CD8-positive, alpha-beta memory T cell (primary cell): ENCODE results near the gene BRSK1. TPM values are rescaled to one million over a fixed set of nuclear protein-coding genes. Genes with fewer than 3 reads are reported as not detected.

Experiments used
- CTCF ChIA-PET: fragments of 350-600 bp; sonication (Branson Sonifier 250); formaldehyde crosslinking; loops from one replicate; lab custom pipeline; 2021; ENCODE audit warnings: antibody characterized with exemption; lab: Charles Lee
- POLR2A ChIA-PET: fragments of 350-600 bp; sonication (Branson Sonifier 250); formaldehyde crosslinking; loops from one replicate; lab custom pipeline; 2021; ENCODE audit warnings: antibody characterized with exemption; lab: Charles Lee
- DNase-seq, 5 donors: peaks; one replicate each; pipeline versions ENCODE4 v3.0.0 to v3.0.0-alpha.2; 2020 to 2022; ENCODE audit warnings: mixed read lengths in 1 of 5
- H3K27ac ChIP-seq: one replicate; pipeline ENCODE4 v1.7.0; 2013; ENCODE audit warnings: low read depth, mild to moderate bottlenecking, low read length, moderate library complexity
- H3K27me3 ChIP-seq: 2 replicates; pipeline ENCODE4 v1.7.0; 2013; ENCODE audit warnings: low read length, mild to moderate bottlenecking; ENCODE audit not compliant: insufficient read depth, poor library complexity, severe bottlenecking
- H3K36me3 ChIP-seq: 2 replicates; pipeline ENCODE4 v1.7.0; 2013; ENCODE audit warnings: mild to moderate bottlenecking, low read length, moderate library complexity; ENCODE audit not compliant: insufficient read depth
- H3K4me1 ChIP-seq: 2 replicates; pipeline ENCODE4 v1.7.0; 2013; ENCODE audit warnings: mild to moderate bottlenecking, low read length, moderate library complexity; ENCODE audit not compliant: insufficient read depth
- H3K4me3 ChIP-seq: 2 replicates; pipeline ENCODE4 v1.7.0; 2013; ENCODE audit warnings: mild to moderate bottlenecking, low read length
- H3K9me3 ChIP-seq: 2 replicates; pipeline ENCODE4 v1.7.0; 2013; ENCODE audit warnings: mild to moderate bottlenecking, low read length
- H3K27ac Mint-ChIP-seq, 8 donors: one replicate each; pipeline ENCODE4 v1.8.0; 2020 to 2021; ENCODE audit warnings: mixed read lengths in 8 of 8, mild to moderate bottlenecking in 6 of 8, inconsistent platforms in 3 of 8, moderate library complexity in 3 of 8
- H3K27me3 Mint-ChIP-seq, 2 donors: one replicate each; pipeline ENCODE4 v1.8.0; 2020 to 2021; ENCODE audit warnings: mixed read lengths in 2 of 2, mild to moderate bottlenecking in 1 of 2, moderate library complexity in 1 of 2
- H3K36me3 Mint-ChIP-seq, 3 donors: one replicate each; pipeline ENCODE4 v1.8.0; 2020 to 2021; ENCODE audit warnings: mixed read lengths in 3 of 3, inconsistent platforms in 1 of 3, mild to moderate bottlenecking in 1 of 3
- H3K4me1 Mint-ChIP-seq, 3 donors: one replicate each; pipeline ENCODE4 v1.8.0; 2020 to 2021; ENCODE audit warnings: mixed read lengths in 3 of 3, inconsistent platforms in 1 of 3, mild to moderate bottlenecking in 1 of 3
- H3K4me3 Mint-ChIP-seq, 7 donors: one replicate each; pipeline ENCODE4 v1.8.0; 2020 to 2021; ENCODE audit warnings: mixed read lengths in 7 of 7, mild to moderate bottlenecking in 6 of 7, moderate library complexity in 4 of 7, inconsistent platforms in 2 of 7
- H3K9me3 Mint-ChIP-seq, 5 donors: one replicate each; pipeline ENCODE4 v1.8.0; 2020 to 2022; ENCODE audit warnings: mixed read lengths in 5 of 5, mild to moderate bottlenecking in 3 of 5, moderate library complexity in 2 of 5, inconsistent platforms in 1 of 5
- polyA plus RNA-seq: library from polyadenylated mRNA; unstranded; fragments of 300-500 nt; fragmentation: Illumina TruSeq; gene quantifications from one replicate; pipeline ENCODE4 v1.2.3, GENCODE V29; 2021
- total RNA-seq, 2 experiments: library from RNA; stranded (reverse); gene quantifications; one replicate each; pipeline ENCODE4 v1.2.3, GENCODE V29; 2021

Gene BRSK1
- total and polyA plus RNA-seq, 3 experiments from 2014 or later, result 0.82 to 5.7 (median 4.1) TPM

GRCh38 chr19:55262359-55262758 is 21.4 kb upstream of the BRSK1 start:
- Histone ChIP-seq H3K9me3 (no peaks in the 10 kb centered on the region), H3K27me3 (no peaks in the 10 kb centered on the region), H3K27ac (no peak overlapping the region), H3K4me3 (no peak overlapping the region), H3K4me1 (peaks cover 7% of the 10 kb centered on the region), H3K36me3 (no peaks in the 10 kb centered on the region)
- DNase-seq, result no peak
- POLR2A ChIA-PET, result interaction anchor here (0.6 to 1.6 kb wide), 3 partner anchors 14 to 18 kb away, joined by 3 to 6 read pairs (median 4); partner anchors contain the start of gene HSPBP1
- H3K4me3 Mint-ChIP-seq, result no peak overlapping the region
- peaks cover 5 to 28% (median 6%) of the 10 kb centered on the region in 3 donors for H3K36me3 Mint-ChIP-seq
- peaks cover 0 to 3% (median 0%) of the 10 kb centered on the region in 5 donors for H3K9me3 Mint-ChIP-seq
- peaks cover 18 to 19% (median 19%) of the 10 kb centered on the region in 3 donors for H3K4me1 Mint-ChIP-seq
- peak overlapping the region in 3 of 8 donors; percentile 40 to 70 (median 44) for H3K27ac Mint-ChIP-seq
- no peaks in the 10 kb centered on the region for H3K27me3 Mint-ChIP-seq
- CTCF ChIA-PET, result no interaction called here

DNA sequence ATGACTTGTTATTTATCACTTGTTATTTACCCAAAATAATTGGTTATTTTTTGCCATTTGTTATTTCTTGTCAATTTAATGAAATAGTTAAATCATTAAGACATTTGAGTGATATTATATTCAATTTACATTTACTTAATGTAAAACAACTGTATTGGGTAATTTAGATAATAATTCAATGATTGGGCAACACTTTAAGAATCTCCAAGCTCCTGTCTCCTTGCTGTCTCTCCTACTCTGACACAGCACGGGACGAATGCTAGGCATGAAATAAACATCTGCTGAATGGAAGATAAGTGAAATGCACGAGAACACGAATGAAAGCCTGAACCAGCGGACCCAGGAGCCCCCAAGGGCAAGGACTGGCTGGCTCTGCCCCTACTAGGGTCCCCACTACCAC is 19.3 kb upstream of the BRSK1 start:
- peaks cover 0 to 3% (median 0%) of the 10 kb centered on the region in 5 donors for H3K9me3 Mint-ChIP-seq
- Histone ChIP-seq H3K27me3 (no peaks in the 10 kb centered on the region), H3K4me1 (peaks cover 6% of the 10 kb centered on the region), H3K27ac (no peak overlapping the region), H3K4me3 (no peak overlapping the region), H3K9me3 (no peaks in the 10 kb centered on the region), H3K36me3 (no peaks in the 10 kb centered on the region)
- ChIA-PET POLR2A (no interaction called here), CTCF (no interaction called here)
- no peaks in the 10 kb centered on the region for H3K27me3 Mint-ChIP-seq
- peaks cover 6 to 19% (median 10%) of the 10 kb centered on the region in 3 donors for H3K36me3 Mint-ChIP-seq
- peaks cover 11 to 14% (median 12%) of the 10 kb centered on the region in 3 donors for H3K4me1 Mint-ChIP-seq
- peak overlapping the region in 1 of 8 donors; percentile 23 for H3K27ac Mint-ChIP-seq
- DNase-seq, result no peak
- H3K4me3 Mint-ChIP-seq, result no peak overlapping the region

GRCh38 chr19:55265173-55265572 is 18.6 kb upstream of the BRSK1 start:
- Histone ChIP-seq H3K27ac (no peak overlapping the region), H3K27me3 (no peaks in the 10 kb centered on the region), H3K4me1 (no peaks in the 10 kb centered on the region), H3K9me3 (no peaks in the 10 kb centered on the region), H3K36me3 (no peaks in the 10 kb centered on the region), H3K4me3 (no peak overlapping the region)
- Mint-ChIP-seq H3K4me3 (no peak overlapping the region), H3K27ac (no peak overlapping the region), H3K4me1 (peaks cover 9 to 10% (median 10%) of the 10 kb centered on the region in 3 donors), H3K9me3 (peaks cover 0 to 3% (median 0%) of the 10 kb centered on the region in 5 donors), H3K27me3 (no peaks in the 10 kb centered on the region), H3K36me3 (peaks cover 6 to 25% (median 10%) of the 10 kb centered on the region in 3 donors)
- POLR2A ChIA-PET, result no interaction called here
- DNase-seq, result no peak
- CTCF ChIA-PET, result no interaction called here

GRCh38 chr19:55265723-55266386 is 17.9 kb upstream of the BRSK1 start:
- Mint-ChIP-seq H3K9me3 (peaks cover 0 to 3% (median 0%) of the 10 kb centered on the region in 5 donors), H3K4me3 (no peak overlapping the region), H3K27ac (peak overlapping the region in 3 of 8 donors; percentile 8 to 87 (median 70)), H3K4me1 (peaks cover 6 to 8% (median 6%) of the 10 kb centered on the region in 3 donors), H3K27me3 (no peaks in the 10 kb centered on the region), H3K36me3 (peaks cover 6 to 31% (median 14%) of the 10 kb centered on the region in 3 donors)
- H3K27me3 ChIP-seq, result no peaks in the 10 kb centered on the region
- H3K4me1 ChIP-seq, result no peaks in the 10 kb centered on the region
- no peak overlapping the region for H3K27ac ChIP-seq
- no peaks in the 10 kb centered on the region for H3K36me3 ChIP-seq
- no peaks in the 10 kb centered on the region for H3K9me3 ChIP-seq
- POLR2A ChIA-PET, result no interaction called here
- CTCF ChIA-PET, result no interaction called here
- H3K4me3 ChIP-seq, result no peak overlapping the region
- no peak for DNase-seq

DNA sequence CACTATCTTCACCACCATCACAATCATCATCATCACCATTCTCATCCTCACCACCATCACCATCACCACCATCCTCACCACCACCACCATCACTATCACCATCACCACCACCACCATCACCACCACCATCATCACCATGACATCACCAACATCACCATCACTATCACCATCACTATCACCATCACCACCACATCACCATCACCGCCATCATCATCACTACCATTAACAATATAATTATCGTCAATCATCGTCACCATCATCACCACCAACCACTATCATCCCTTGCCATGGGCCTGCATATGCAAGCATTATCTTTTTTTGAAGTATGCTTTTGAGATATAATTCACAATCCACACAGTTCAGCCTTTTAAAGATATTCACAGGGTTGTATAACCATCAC is 17.4 kb upstream of the BRSK1 start:
- no peak overlapping the region for H3K27ac ChIP-seq
- ChIA-PET CTCF (no interaction called here), POLR2A (no interaction called here)
- no peaks in the 10 kb centered on the region for H3K27me3 Mint-ChIP-seq
- no peak overlapping the region for H3K4me3 Mint-ChIP-seq
- H3K4me1 Mint-ChIP-seq, result peaks cover 6 to 8% (median 6%) of the 10 kb centered on the region in 3 donors
- DNase-seq, result no peak
- H3K36me3 Mint-ChIP-seq, result peaks cover 6 to 35% (median 15%) of the 10 kb centered on the region in 3 donors
- H3K9me3 Mint-ChIP-seq, result peaks cover 0 to 3% (median 0%) of the 10 kb centered on the region in 5 donors
- H3K4me1 ChIP-seq, result no peaks in the 10 kb centered on the region
- no peaks in the 10 kb centered on the region for H3K36me3 ChIP-seq
- H3K9me3 ChIP-seq, result no peaks in the 10 kb centered on the region
- H3K27ac Mint-ChIP-seq, result peak overlapping the region in 5 of 8 donors; percentile 8 to 88 (median 70)
- no peak overlapping the region for H3K4me3 ChIP-seq
- no peaks in the 10 kb centered on the region for H3K27me3 ChIP-seq

- Histone ChIP-seq H3K27ac (no peak overlapping the region), H3K27me3 (no peaks in the 10 kb centered on the region), H3K9me3 (no peaks in the 10 kb centered on the region), H3K36me3 (no peaks in the 10 kb centered on the region), H3K4me1 (no peaks in the 10 kb centered on the region), H3K4me3 (no peak overlapping the region)
- DNase-seq, result no peak
- Mint-ChIP-seq H3K4me3 (no peak overlapping the region), H3K4me1 (peaks cover 6 to 8% (median 6%) of the 10 kb centered on the region in 3 donors), H3K27ac (peak overlapping the region in 2 of 8 donors; percentile 70 to 88), H3K27me3 (no peaks in the 10 kb centered on the region), H3K36me3 (peaks cover 6 to 36% (median 15%) of the 10 kb centered on the region in 3 donors), H3K9me3 (peaks cover 0 to 3% (median 0%) of the 10 kb centered on the region in 5 donors)
- CTCF ChIA-PET, result no interaction called here
- POLR2A ChIA-PET, result no interaction called here
Observed at GRCh38 chr19:55266840-55267239, 17.0 kb upstream of the BRSK1 start.

DNA sequence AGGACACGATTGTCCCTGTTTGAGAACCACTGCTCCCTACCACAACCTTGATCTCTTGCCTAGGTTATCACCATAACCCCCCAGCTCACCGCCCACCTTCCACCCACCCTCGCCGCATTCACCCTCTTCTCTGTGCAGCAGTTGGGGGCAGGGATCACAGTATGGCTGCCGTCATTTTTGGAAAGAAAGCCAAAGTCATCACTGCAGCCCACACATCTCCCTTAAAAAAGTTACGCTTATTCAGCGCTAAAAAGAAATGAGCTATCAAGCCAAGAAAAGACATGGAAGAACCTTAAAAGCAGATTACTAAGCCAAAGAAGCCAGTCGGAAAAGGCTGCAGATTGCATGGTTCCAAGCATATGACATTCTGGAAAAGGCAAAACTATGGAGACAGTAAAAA is 14.5 kb upstream of the BRSK1 start:
- peaks cover 10% of the 10 kb centered on the region for H3K36me3 ChIP-seq
- DNase-seq, result no peak
- no peak overlapping the region for H3K4me3 ChIP-seq
- ChIA-PET CTCF (no interaction called here), POLR2A (interaction anchor here (0.6 kb wide), 1 partner anchor 110 kb away, joined by 3 read pairs; no protein-coding TSS in a partner anchor)
- Mint-ChIP-seq H3K36me3 (peaks cover 11 to 47% (median 18%) of the 10 kb centered on the region in 3 donors), H3K9me3 (peaks cover 0 to 3% (median 0%) of the 10 kb centered on the region in 5 donors), H3K27me3 (no peaks in the 10 kb centered on the region), H3K27ac (peak overlapping the region in 1 of 8 donors; percentile 36), H3K4me1 (peaks cover 6 to 8% (median 6%) of the 10 kb centered on the region in 3 donors), H3K4me3 (no peak overlapping the region)
- H3K27ac ChIP-seq, result no peak overlapping the region
- H3K4me1 ChIP-seq, result no peaks in the 10 kb centered on the region
- no peaks in the 10 kb centered on the region for H3K9me3 ChIP-seq
- H3K27me3 ChIP-seq, result no peaks in the 10 kb centered on the region

DNA sequence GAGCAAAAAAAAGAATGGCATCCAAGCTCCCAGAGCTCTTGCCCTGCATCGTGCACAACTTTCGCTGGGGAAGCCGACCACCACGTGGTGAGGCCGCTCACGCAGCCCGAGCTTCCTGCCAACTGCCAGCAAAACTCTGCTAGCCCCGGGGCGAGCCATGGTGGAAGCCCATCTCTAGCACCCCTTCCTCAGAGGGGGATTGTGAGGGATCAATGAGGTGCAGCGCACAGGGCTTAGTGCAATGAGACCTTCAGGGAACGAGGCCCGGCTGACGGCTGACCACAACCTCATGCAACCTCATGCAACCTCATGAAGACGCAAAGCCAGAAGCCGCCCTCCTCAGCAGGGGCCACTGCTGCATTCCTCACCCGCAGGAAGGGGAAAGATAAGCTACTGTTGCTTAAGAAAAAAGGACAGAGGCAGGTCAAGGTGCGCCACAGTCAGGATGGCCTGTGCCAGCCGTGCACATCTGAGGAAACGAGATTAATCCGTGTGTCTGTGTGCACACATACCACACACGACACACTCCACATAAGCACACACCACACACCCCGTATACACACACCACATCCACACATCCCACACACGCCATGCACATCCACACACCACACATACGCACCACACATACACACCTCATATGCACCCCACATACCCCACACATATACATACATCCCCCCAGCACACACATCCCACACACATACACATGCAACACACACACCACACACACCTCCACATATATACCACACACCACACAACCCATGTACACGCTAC is 13.4 kb upstream of the BRSK1 start:
- Mint-ChIP-seq H3K27ac (peak overlapping the region in 1 of 8 donors; percentile 85), H3K27me3 (no peaks in the 10 kb centered on the region), H3K4me1 (peaks cover 6 to 10% (median 6%) of the 10 kb centered on the region in 3 donors), H3K9me3 (peaks cover 0 to 3% (median 0%) of the 10 kb centered on the region in 5 donors), H3K36me3 (peaks cover 11 to 54% (median 18%) of the 10 kb centered on the region in 3 donors), H3K4me3 (no peak overlapping the region)
- ChIA-PET CTCF (no interaction called here), POLR2A (no interaction called here)
- Histone ChIP-seq H3K9me3 (no peaks in the 10 kb centered on the region), H3K36me3 (peaks cover 10% of the 10 kb centered on the region), H3K4me3 (no peak overlapping the region), H3K4me1 (no peaks in the 10 kb centered on the region), H3K27me3 (no peaks in the 10 kb centered on the region), H3K27ac (no peak overlapping the region)
- no peak for DNase-seq
